GM18519 (cell line): ENCODE data around the gene PRRT2.

ENCODE experiments used
- ATAC-seq: cut with Tn5 transposase; IDR thresholded peaks from one replicate; pipeline ENCODE4 v1.9.1; 2021; ENCODE audit warnings: mild to moderate bottlenecking, moderate library complexity; ENCODE audit not compliant: unreplicated experiment, low FRiP score

The PRRT2 gene

DNA sequence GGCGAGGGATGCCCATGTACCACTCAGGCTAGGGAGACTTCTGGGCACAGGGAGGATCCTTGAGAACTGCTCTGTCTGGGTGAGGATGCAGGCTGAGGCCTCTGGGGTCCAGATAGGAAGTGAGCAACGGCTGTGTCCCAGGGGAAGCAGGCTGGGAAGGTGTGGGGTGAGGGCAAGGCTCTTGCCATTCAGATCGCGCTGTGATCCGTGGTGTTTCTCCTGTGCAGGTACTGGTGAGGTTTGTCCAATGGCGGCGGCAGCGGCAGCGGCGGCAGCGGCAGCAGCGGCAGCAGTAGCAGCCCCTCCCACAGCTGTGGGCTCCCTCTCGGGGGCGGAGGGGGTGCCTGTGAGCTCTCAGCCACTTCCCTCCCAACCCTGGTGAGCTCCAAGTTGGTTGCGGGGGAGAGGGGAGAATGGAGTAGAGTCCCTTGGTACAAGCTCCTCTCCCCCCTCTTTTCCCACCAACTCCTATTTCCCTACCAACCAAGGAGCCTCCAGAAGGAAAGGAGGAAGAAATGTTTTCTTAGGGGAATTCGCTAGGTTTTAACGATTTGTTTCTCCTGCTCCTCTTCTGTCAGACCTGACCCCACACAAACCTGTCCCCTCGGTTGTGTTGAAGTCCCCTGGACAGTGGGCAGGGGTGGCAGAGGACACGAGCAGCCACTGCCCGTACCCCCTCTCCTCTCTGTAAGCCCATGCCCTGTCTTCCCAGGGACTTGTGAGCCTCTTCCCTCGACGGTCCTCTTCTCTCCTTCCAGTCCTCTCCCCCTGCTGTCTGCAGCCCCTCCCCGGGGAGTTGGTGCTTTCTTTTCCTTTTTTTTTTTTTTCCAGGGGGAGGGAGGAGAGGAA, 1.9 kb upstream of the PRRT2 start:
- no peak for ATAC-seq

DNA sequence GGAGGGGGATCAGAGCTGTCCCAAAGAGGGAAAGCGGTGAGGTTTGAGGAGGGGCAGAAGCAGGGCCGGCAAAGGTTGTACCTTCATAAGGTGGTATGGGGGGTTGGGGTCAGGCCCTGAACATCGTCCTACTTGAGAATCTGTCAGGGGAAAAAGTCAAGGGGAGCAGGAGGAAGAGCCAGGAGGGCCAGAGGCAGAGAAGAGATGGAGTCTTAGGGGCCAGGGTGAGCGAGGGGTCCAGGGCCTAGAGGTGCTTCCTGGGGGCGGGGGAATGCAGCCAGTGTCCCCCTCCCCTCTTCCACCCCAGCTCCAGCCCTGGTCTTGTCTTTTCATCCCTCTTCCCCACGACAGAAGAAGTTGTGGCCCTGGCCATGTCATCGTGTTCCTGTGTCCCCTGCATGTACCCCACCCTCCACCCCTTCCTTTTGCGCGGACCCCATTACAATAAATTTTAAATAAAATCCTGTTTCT, 1.3 kb upstream of the PRRT2 start:
- ATAC-seq, result no peak

DNA sequence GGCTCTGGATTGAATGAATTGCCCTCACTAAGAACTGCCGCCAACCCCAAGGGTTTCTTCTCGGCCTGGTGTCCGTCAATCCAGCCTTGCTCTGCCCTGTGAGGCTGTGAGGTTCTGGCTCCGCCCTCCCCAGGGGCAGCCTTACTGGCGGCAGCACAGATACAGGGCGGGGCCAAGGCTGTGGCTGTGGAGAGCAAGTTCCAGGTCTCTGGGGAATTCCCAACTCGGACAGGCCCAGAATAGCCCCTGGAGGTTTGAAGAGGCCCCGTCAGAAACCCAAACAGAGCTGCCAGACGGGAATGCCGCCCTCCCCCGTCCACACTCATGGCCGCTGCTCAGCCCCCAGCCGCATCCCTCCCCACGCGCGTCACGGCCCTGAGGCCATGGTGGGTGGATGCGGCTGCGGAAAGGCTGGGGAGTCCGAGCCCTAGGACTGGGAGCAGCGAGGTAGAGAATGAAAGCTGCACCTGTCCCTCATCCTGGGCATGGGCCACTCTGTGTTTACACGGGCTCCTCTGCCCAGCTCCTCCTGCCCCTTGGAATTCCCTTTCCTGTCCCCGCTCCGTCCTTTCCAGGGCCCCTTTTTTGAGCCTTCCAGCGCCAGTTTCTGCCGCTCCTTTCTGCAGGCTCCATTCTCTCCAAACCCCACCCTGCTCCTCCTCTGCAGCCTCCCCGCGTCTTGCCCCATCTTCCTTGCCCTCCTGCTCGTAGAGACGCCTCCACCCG, 660 bp upstream of the PRRT2 start:
- ATAC-seq, result no peak

DNA sequence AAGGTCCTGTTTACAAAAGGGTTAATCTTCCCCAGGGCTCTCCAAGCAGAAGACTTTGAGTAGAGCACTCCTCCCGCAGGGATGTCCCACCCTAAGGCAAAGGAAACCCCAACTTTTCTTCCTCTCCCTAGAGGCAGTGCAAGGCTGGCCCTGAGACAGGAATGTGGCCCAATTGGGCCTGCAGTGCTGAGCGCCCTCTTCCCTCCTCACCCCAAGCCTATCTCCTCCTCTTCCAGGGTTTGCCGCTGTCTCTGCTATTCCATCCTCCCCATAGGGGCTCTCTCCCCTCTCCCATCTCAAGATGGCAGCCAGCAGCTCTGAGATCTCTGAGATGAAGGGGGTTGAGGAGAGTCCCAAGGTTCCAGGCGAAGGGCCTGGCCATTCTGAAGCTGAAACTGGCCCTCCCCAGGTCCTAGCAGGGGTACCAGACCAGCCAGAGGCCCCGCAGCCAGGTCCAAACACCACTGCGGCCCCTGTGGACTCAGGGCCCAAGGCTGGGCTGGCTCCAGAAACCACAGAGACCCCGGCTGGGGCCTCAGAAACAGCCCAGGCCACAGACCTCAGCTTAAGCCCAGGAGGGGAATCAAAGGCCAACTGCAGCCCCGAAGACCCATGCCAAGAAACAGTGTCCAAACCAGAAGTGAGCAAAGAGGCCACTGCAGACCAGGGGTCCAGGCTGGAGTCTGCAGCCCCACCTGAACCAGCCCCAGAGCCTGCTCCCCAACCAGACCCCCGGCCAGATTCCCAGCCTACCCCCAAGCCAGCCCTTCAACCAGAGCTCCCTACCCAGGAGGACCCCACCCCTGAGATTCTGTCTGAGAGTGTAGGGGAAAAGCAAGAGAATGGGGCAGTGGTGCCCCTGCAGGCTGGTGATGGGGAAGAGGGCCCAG, 1.0 kb downstream of the PRRT2 start:
- ATAC-seq, result no peak

DNA sequence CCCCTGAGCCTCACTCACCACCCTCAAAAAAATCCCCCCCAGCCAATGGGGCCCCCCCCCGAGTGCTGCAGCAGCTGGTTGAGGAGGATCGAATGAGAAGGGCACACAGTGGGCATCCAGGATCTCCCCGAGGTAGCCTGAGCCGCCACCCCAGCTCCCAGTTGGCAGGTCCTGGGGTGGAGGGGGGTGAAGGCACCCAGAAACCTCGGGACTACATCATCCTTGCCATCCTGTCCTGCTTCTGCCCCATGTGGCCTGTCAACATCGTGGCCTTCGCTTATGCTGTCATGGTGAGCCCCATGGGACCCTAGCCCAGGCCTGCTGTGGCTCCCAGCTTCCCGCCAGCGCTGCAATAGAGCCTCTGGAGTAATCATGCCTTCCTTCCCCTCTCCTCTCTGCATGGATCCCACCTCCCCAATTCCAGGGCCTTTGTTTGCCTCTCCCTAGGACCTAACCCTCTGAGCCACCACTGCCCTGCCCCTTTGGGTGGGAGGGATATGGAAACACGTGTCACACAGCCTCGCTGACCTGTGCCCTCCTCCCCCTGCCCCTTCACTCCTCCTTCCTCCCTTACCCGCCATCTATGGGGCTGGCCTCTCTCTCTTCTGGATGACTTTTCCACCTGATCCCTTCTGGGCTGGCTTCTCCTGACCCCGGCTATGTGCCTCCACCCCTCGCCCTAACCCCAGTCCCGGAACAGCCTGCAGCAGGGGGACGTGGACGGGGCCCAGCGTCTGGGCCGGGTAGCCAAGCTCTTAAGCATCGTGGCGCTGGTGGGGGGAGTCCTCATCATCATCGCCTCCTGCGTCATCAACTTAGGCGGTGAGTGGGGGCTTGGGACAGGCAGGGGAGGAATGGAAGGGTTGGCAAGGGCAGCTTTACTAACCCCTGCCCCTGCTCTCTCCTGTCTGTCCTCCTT, 1.9 kb downstream of the PRRT2 start:
- no peak for ATAC-seq

DNA sequence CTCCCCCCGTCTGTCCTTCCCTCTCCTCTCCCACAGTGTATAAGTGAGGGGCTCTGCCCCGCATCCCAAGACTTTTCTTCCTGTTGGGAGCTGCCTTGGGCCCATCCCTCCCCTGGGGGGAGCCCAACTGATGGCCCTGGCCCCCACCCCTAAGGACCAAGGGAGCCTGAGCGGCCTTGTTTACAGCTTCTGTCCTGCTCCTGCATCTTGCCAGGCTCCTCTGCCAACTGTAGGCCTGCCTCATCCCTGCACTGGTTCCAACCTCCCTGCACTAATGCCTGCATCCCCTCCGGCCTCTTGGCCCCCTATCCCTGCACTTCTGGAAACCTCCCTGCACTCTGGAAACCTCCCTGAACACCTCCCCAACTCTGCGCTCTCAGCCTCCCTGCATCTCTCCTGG, 2.6 kb downstream of the PRRT2 start:
- ATAC-seq, result no peak

DNA sequence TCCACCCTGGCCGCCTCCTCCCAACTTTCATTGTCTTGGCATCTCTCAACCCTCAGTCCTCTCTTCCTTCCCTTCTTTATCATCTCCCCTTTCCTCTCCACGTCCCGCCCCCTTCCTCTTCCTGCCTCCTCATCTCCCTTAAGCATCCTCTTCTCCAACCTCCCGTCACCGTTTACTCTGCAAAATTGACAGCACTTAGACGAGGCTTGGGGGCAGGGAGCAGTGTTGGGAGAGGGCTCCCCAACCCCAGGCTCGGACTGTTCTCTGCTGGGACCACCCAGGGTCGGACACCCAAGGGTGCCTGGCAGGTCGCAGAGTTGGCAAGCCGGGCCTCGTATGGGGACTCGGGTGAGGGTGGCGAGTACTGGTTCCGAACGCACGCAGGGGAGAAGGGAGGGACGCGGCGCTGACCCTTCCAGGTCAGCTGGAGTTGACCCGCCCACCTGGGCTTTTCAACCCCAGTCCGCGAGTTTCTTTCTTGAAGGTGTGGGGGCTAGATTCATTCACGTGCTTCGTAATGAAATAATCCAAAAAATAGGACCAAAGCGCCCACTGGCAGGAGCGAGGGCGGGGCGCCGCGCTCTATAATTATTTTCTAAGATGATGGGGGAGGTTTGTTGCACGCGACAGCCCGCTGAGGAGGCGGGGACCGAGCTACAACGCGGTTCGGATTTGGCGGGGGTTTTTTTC, 3.2 kb downstream of the PRRT2 start:
- ATAC-seq, result no peak

DNA sequence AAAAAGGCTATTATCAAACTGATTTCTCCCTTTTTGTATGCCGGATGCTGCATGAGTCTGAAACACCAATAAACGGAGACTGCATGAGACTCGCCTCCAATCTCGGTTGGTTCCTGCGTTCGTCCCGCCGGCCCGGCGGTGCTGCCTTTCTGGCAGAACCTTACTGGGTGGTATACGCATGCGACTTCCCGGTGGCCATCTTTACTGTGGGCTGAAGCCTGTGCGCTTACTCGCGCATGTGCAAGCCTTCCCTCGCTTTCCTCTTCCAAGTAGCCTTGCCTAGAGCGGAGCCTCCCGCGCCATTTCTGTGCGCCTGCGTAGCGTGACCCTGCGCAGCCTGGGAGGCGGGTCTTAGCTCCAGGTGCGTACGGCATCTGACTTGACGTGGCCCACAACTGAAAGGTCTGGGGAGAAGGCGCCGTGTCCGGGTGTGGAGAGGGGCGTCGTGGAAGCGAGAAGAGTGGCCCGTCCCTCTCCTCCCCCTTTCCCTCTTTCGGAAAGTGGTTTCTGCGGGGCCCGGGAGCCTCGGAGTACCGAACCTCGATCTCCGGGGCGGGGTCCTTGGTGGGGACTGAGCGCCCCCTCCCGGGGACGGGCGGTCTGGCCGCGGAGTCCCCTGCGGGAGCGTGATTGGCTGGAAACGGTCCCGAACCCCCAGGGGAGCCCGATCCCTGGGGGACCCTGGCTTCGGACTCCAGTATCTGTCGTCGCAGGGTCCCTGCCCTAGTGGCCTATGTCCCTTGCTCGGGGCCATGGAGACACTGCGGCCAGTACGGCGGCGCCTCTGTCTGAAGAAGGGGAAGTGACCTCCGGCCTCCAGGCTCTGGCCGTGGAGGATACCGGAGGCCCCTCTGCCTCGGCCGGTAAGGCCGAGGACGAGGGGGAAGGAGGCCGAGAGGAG, 4.0 kb downstream of the PRRT2 start, which contains the start of gene PAGR1:
Gene PAGR1, plus strand, starts transcription at position 360 of the 901 bp plus-strand sequence. Its CDS starts 374 bp downstream, at position 734.
- ATAC-seq, result peak; percentile 50

DNA sequence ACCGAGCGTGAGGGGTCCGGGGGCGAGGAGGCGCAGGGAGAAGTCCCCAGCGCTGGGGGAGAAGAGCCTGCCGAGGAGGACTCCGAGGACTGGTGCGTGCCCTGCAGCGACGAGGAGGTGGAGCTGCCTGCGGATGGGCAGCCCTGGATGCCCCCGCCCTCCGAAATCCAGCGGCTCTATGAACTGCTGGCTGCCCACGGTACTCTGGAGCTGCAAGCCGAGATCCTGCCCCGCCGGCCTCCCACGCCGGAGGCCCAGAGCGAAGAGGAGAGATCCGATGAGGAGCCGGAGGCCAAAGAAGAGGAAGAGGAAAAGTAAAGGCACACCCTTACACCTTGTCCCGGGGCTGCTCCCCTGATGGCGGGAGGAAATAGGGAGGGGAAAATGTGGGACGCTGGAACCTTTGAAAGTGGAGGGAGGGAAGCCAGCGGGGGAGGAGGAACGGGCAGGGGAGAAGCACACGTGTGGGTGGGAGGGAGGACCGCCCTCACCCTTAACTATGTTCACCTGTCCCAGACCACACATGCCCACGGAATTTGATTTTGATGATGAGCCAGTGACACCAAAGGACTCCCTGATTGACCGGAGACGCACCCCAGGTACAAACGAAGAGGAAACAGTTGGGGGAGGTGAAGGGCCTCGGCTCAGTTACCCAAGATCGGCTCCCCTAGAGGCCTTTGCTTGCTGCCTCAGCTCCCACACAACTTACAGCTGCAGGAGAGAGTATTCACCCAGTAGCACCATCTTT, 4.9 kb downstream of the PRRT2 start:
- ATAC-seq, result no peak

DNA sequence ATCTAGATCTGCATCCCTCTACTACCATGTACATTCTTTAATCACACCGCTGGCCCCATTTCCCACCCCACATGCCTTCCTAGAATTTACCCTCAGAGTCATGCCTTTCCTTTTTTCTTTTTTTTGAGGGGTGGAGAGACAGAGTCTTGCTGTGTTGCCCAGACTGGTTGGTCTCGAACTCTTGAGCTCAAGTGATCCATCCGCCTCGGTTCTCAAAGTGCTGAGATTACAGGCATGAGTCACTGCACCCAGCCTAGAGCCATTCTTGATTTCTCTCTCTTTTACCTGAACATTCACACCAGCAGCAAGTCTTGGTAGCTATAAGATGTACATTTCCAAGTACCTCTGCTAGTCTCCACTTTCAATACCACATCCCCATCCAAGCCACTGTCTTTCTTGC, 6.1 kb downstream of the PRRT2 start:
- no peak for ATAC-seq

DNA sequence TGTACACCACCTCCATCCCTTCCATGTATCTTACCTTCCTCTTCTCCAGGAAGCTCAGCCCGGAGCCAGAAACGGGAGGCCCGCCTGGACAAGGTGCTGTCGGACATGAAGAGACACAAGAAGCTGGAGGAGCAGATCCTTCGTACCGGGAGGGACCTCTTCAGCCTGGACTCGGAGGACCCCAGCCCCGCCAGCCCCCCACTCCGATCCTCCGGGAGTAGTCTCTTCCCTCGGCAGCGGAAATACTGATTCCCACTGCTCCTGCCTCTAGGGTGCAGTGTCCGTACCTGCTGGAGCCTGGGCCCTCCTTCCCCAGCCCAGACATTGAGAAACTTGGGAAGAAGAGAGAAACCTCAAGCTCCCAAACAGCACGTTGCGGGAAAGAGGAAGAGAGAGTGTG, 7.5 kb downstream of the PRRT2 start:
- no peak for ATAC-seq

DNA sequence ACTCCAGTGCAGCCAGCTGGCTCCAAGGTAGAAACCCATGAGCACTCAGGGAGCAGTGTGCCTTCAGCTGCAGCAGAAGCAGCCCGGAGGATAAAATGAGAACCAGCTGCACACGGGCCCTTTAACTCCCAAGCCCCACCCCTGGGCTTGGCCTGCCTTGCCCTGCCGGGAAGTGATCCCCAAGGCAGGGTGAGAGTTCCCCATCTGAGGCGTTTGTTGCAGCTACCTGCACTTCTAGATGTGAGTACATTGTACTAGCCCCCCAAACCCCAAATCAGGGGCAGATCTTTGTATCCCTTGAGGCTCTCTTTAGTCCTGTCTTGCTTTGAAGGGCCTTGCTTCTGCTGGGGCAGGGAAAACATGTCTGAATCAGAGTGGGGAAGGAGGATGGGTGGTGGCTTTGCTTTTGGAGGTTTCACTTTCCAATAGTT, 8.3 kb downstream of the PRRT2 start, which contains the start of gene MVP:
Gene MVP, plus strand, starts transcription at position 192 of the 431 bp plus-strand sequence. CDS start 10,088 bp downstream, outside the sequence.
- ATAC-seq, result no peak

DNA sequence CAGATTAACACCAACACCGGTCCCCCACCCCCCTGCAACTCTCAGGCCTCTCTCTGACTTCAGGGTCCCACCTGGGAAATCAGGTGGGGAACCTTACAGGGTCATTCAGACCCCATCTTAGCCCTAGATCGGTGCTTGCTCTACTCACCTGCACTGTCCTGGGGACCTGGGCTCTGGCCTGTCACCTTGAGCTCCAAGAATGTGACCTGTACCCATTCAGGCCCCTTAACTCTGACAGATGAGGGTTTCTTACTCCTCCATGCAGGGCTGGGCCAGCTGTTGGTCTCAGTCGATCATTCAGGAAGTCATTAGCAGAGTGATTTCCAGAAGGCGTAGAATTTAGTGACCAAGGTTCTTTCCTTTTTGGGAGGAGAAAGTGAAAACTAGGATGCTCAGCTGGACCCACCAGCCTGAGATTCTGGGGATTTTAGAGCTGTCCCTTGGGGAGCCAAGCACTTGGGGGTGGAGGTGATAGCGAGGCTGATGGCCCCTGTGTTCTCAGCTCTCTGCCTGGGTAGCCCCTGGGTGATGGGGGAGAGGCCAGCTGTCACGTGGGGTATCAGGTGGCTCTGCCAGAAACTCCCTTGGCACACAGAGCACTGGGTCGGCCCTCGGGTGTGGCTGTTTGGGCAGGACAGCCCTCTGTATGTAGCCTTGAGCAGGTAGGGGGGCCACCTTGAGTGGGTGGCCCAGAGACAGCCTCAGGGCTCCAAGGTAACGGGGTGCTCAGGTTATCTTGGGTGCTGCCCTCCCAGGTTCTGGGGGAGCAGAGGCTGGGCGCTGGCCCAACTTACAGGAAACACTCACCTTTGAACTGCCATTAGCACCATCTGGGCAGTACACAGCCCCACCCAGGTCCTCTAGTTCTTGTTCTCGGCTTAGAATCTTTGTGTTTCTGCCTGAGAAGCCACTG, 9.0 kb downstream of the PRRT2 start:
- ATAC-seq, result no peak

DNA sequence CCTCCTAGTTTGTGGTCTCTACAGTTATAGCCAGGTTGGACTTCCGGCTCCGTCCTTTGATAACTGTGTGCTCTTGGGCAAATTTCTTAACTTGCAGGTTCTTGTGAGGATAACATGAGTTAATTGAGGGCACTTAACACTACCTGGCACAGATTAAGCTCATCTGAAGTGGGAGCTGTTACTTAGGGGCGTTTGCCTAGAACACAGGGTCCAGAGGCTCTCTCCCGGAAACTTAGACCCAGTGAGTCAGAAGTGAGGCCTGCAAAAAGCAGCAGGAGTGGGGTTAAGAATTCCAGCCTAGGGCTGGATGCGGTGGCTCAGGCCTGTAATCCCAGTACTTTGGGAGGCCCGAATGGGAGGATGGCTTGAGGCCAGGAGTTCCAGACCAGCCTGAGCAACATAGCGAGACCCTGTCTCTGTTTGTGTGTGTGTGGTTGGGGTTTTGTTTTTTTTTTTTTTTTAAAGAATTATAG, 9.7 kb downstream of the PRRT2 start:
- ATAC-seq, result no peak

DNA sequence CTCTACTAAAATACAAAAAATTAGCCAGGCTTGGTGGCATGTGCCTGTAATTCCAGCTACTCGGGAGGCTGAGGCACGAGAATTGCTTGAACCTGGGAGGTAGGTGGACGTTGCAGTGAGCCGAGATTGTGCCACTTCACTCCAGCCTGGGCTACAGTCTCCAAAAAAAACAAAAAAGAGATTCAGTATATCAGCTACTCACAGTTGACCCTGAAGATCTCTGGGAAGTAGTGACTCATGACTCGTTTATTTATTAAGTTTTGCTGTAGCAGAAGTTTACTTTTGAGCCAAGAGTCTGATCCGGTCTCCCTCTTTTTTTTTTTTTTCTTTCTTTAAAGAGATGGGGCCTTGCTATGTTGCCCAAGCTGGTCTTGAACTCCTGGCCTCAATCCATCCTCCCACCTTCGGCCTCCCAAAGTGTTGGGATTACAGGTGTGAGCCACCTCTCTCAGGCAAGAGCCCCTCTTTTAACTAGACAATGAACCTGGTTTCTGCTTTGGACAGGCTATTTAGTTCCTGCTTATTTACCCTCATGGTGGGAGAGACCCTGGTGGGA, 12.7 kb downstream of the PRRT2 start:
- ATAC-seq, result no peak
